GM23338 (cell line): ENCODE measurements around the gene MAP4K3. TPM values are rescaled to one million over a fixed set of nuclear protein-coding genes. Genes with fewer than 3 reads are reported as not detected.

Source experiments
- ATAC-seq: fragments of 200-7000 bp; cut with Tn5 transposase; 3 replicates; pipeline ENCODE4 v1.9.1; 2020
- DNase-seq: peaks from one replicate; pipeline ENCODE4 v3.0.0-alpha.2; 2015; ENCODE audit warnings: low spot score
- H2AFZ ChIP-seq: fragments of 200-600 bp; sonication (generic); 2 replicates; pipeline ENCODE4 v1.8.0; 2016; ENCODE audit warnings: antibody characterized with exemption, mild to moderate bottlenecking, moderate library complexity
- H3F3A ChIP-seq: fragments of 200-600 bp; sonication (generic); replicated peaks from 2 replicates; pipeline ENCODE4 v1.8.0; 2017; ENCODE audit warnings: antibody characterized with exemption, mixed run types, low read depth
- H3K27ac ChIP-seq: fragments of 200-600 bp; sonication (generic); 2 replicates; pipeline ENCODE4 v1.6.1; 2016; ENCODE audit warnings: low read depth
- H3K27me3 ChIP-seq: fragments of 200-600 bp; sonication (generic); 2 replicates; pipeline ENCODE4 v1.8.0; 2016; ENCODE audit warnings: mild to moderate bottlenecking, mixed run types, moderate library complexity; ENCODE audit not compliant: insufficient read depth
- H3K36me3 ChIP-seq: fragments of 200-600 bp; sonication (generic); 2 replicates; pipeline ENCODE4 v1.8.0; 2016; ENCODE audit warnings: mild to moderate bottlenecking; ENCODE audit not compliant: insufficient read depth
- H3K4me1 ChIP-seq: fragments of 200-600 bp; sonication (generic); 2 replicates; pipeline ENCODE4 v1.8.0; 2016; ENCODE audit warnings: mild to moderate bottlenecking, moderate library complexity; ENCODE audit not compliant: insufficient read depth
- H3K4me2 ChIP-seq: fragments of 200-600 bp; sonication (generic); 2 replicates; pipeline ENCODE4 v1.7.1; 2017; ENCODE audit warnings: mixed run types
- H3K4me3 ChIP-seq: fragments of 200-600 bp; sonication (generic); 2 replicates; pipeline ENCODE4 v1.6.1; 2016; ENCODE audit warnings: mixed run types
- H3K79me2 ChIP-seq: fragments of 200-600 bp; sonication (generic); replicated peaks from 2 replicates; pipeline ENCODE4 v1.8.0; 2017; ENCODE audit warnings: mild to moderate bottlenecking; ENCODE audit not compliant: insufficient read depth
- H3K9me2 ChIP-seq: fragments of 200-600 bp; sonication (generic); 2 replicates; pipeline ENCODE4 v1.8.0; 2017; ENCODE audit not compliant: insufficient read depth
- H4K20me1 ChIP-seq: fragments of 200-600 bp; sonication (generic); replicated peaks from 2 replicates; pipeline ENCODE4 v1.8.0; 2017; ENCODE audit warnings: mild to moderate bottlenecking; ENCODE audit not compliant: insufficient read depth
- H3K27ac Mint-ChIP-seq: 2 replicates; pipeline ENCODE4 v1.8.0; 2020; ENCODE audit warnings: inconsistent platforms, mild to moderate bottlenecking, moderate library complexity, mixed read lengths
- H3K27me3 Mint-ChIP-seq: 3 replicates; pipeline ENCODE4 v1.8.0; 2022; ENCODE audit warnings: low read depth, mild to moderate bottlenecking, moderate library complexity, mixed read lengths, inconsistent platforms; ENCODE audit not compliant: insufficient read depth, poor library complexity
- H3K36me3 Mint-ChIP-seq: 3 replicates; pipeline ENCODE4 v1.8.0; 2021; ENCODE audit warnings: low read depth, mild to moderate bottlenecking, inconsistent platforms, moderate library complexity, mixed read lengths
- H3K4me1 Mint-ChIP-seq: 3 replicates; pipeline ENCODE4 v1.8.0; 2020; ENCODE audit warnings: mild to moderate bottlenecking, inconsistent platforms, mixed read lengths
- H3K4me3 Mint-ChIP-seq: 3 replicates; pipeline ENCODE4 v1.8.0; 2021; ENCODE audit warnings: moderate library complexity, mild to moderate bottlenecking, inconsistent platforms, mixed read lengths
- H3K9me3 Mint-ChIP-seq: 3 replicates; pipeline ENCODE4 v1.8.0; 2020; ENCODE audit warnings: moderate library complexity, mild to moderate bottlenecking, inconsistent platforms, mixed read lengths
- CREB1 ChIP-seq: fragments of 250-450 bp; sonication (Bioruptor Pico); IDR thresholded peaks from 2 replicates; pipeline ENCODE4 v1.5.0; 2020; ENCODE audit warnings: low read depth, mild to moderate bottlenecking, moderate library complexity
- CTCF ChIP-seq, 2 experiments: fragments of 200-600 bp in 1 of 2; sonication (generic) in 1 of 2; conservative IDR thresholded peaks; 2 replicates each; pipeline versions ENCODE4 v1.5.1 to v1.6.1; 2016 to 2017; ENCODE audit warnings: antibody characterized with exemption in 2 of 2, low read depth in 2 of 2, mild to moderate bottlenecking in 2 of 2, moderate library complexity in 1 of 2
- ETS1 ChIP-seq: IDR thresholded peaks from 2 replicates; pipeline ENCODE4 v1.6.1; 2016; ENCODE audit warnings: antibody characterized with exemption
- EZH2 ChIP-seq: fragments of 200-600 bp; sonication (generic); IDR thresholded peaks from one replicate; pipeline ENCODE4 v1.8.0; 2017; ENCODE audit warnings: antibody characterized with exemption, mild to moderate bottlenecking, low read depth; ENCODE audit not compliant: unreplicated experiment
- EZH2phosphoT487 ChIP-seq: fragments of 200-600 bp; sonication (generic); IDR thresholded peaks from one replicate; pipeline ENCODE4 v1.8.1; 2018; ENCODE audit warnings: antibody characterized with exemption; ENCODE audit not compliant: unreplicated experiment
- JUNB ChIP-seq: IDR thresholded peaks from one replicate; pipeline ENCODE4 v1.6.1; 2016; ENCODE audit warnings: antibody characterized with exemption; ENCODE audit not compliant: unreplicated experiment
- NANOG ChIP-seq: IDR thresholded peaks from 2 replicates; pipeline ENCODE4 v1.6.1; 2016; ENCODE audit warnings: antibody characterized with exemption, borderline replicate concordance
- POLR2AphosphoS5 ChIP-seq: IDR thresholded peaks from 2 replicates; pipeline ENCODE4 v1.6.1; 2016; ENCODE audit warnings: antibody characterized with exemption, low read depth
- REST ChIP-seq: IDR thresholded peaks from one replicate; pipeline ENCODE4 v1.6.1; 2018; ENCODE audit warnings: antibody characterized with exemption; ENCODE audit not compliant: unreplicated experiment
- STAT1 ChIP-seq: IDR thresholded peaks from one replicate; pipeline ENCODE4 v1.6.1; 2016; ENCODE audit warnings: antibody characterized with exemption; ENCODE audit not compliant: unreplicated experiment
- ZNF114 ChIP-seq: fragments of 250-450 bp; sonication (Bioruptor Pico); IDR thresholded peaks from 2 replicates; pipeline ENCODE4 v1.5.0; 2020; ENCODE audit warnings: mild to moderate bottlenecking, moderate library complexity
- ZNF331 ChIP-seq: fragments of 250-450 bp; sonication (Bioruptor Pico); IDR thresholded peaks from 2 replicates; pipeline ENCODE4 v1.5.0; 2020; ENCODE audit warnings: low read depth, mild to moderate bottlenecking, moderate library complexity
- ZNF462 ChIP-seq: fragments of 250-450 bp; sonication (Bioruptor Pico); IDR thresholded peaks from 2 replicates; pipeline ENCODE4 v1.5.0; 2020; ENCODE audit warnings: mild to moderate bottlenecking, moderate library complexity
- polyA plus RNA-seq: library from polyadenylated mRNA; unstranded; fragments of >200 nt; fragmentation: Nextera tagmentation; extraction: Ambion mirVana; gene quantifications from 2 replicates; pipeline ENCODE4 v1.2.1, GENCODE V29; 2016
- total RNA-seq: library from RNA; depleted of rRNA; stranded (reverse); fragments of >200 nt; shearing (Covaris generic); gene quantifications from 2 replicates; pipeline ENCODE4 v1.2.3, GENCODE V29; 2014

Gene MAP4K3
- total and polyA plus RNA-seq, 2 experiments from 2014 or later, result 33.0 to 90.7 TPM

GRCh38 chr2:39304200-39304599 is 132.9 kb downstream of the MAP4K3 start:
- TF ChIP-seq ETS1 (no peak), STAT1 (no peak), ZNF114 (CRISPR knock-in tag) (no peak), NANOG (no peak), EZH2phosphoT487 (no peak), CTCF (conservative IDR thresholded peaks at IDR 0.05; ENCODE audit: low read depth in 2 of 2) (no peak), EZH2 (no peak), REST (no peak), ZNF331 (CRISPR knock-in tag) (no peak), ZNF462 (CRISPR knock-in tag) (no peak), POLR2AphosphoS5 (no peak), CREB1 (CRISPR knock-in tag) (no peak), JUNB (no peak)

More at GRCh38 chr2:39304200-39304599, 132.9 kb downstream of the MAP4K3 start:
- Histone ChIP-seq H3K79me2 (no peaks in the 10 kb centered on the region), H3K27me3 (no peaks in the 10 kb centered on the region), H4K20me1 (no peaks in the 10 kb centered on the region; the same call in 1 of the 2 replicates), H3K4me2 (no peak overlapping the region), H3K9me2 (no peaks in the 10 kb centered on the region), H3K4me3 (no peak overlapping the region), H2AFZ (no peak overlapping the region), H3K36me3 (no peaks in the 10 kb centered on the region), H3F3A (no peaks in the 10 kb centered on the region), H3K27ac (no peak overlapping the region), H3K4me1 (peaks cover 28% of the 10 kb centered on the region)
- DNase-seq (no peak), ATAC-seq (no peak)
- Mint-ChIP-seq H3K9me3 (no peaks in the 10 kb centered on the region), H3K4me3 (no peak overlapping the region), H3K27me3 (no peaks in the 10 kb centered on the region), H3K36me3 (no peaks in the 10 kb centered on the region), H3K4me1 (peaks cover 21% of the 10 kb centered on the region), H3K27ac (no peak overlapping the region)
